ENCODE data around the gene MDP1. TPM values are rescaled to one million over a fixed set of nuclear protein-coding genes. Genes with fewer than 3 reads are reported as not detected.

MDP1 gene
- polyA plus RNA-seq, 1 of the 3 experiments (the other 2 are of a cell fraction), result 36.7 TPM

GRCh38 chr14:24231263-24232120 lies 15.6 kb upstream of the MDP1 start:
- Histone ChIP-seq H3K27ac (ENCODE audit: low read depth in 2 of 2, low read length in 1 of 2) (peak overlapping the region; percentile 89 to 99), H3K4me2 (peak overlapping the region; percentile 91), H3K36me3 (replicated peaks in 1 of 2; ENCODE audit: control insufficient read depth in 1 of 2, insufficient read depth in 2 of 2, low read length in 1 of 2) (peaks cover 29 to 31% of the 10 kb centered on the region in 2 experiments), H4K20me1 (ENCODE audit: insufficient read depth) (peaks cover 5% of the 10 kb centered on the region), H3K9ac (peak overlapping the region; percentile 82), H3K9me3 (no peaks in the 10 kb centered on the region), H3K79me2 (ENCODE audit: insufficient read depth) (peaks cover 92% of the 10 kb centered on the region), H3K4me3 (ENCODE audit: low read depth in 2 of 2, low read length in 1 of 2) (peak overlapping the region; percentile 82 to 93), H2AFZ (ENCODE audit: low read depth) (peak overlapping the region; percentile 80; the same call in 1 of the 2 replicates), H3K4me1 (ENCODE audit: control insufficient read depth in 1 of 2, insufficient read depth in 2 of 2, low read depth in 1 of 2, low read length in 1 of 2) (peaks cover 19 to 24% of the 10 kb centered on the region in 2 experiments; a peak in 3 of 4 replicates), H3K27me3 (ENCODE audit: insufficient read depth) (no peaks in the 10 kb centered on the region), H3K9me2 (no peaks in the 10 kb centered on the region), H3F3A (replicated peaks; ENCODE audit: insufficient read depth) (peaks cover 12% of the 10 kb centered on the region)
- peak; percentile 57 for DNase-seq
- POLR2A ChIA-PET, result interaction anchor here (0.6 to 1.6 kb wide), 3 partner anchors 10 to 123 kb away, joined by 3 to 7 read pairs (median 4); partner anchors contain the start of gene TINF2
- 15% methylated on average over 13 of the region's 23 CpGs for WGBS (ENCODE audit: low lambda C conversion rate)
- CTCF ChIA-PET, result interaction anchor here (0.8 to 1.6 kb wide), 4 partner anchors 9 to 66 kb away, joined by 4 to 6 read pairs (median 4); partner anchors contain the start of gene MDP1
- TF ChIP-seq NFIC (IDR thresholded peaks at IDR 0.05; ENCODE audit: borderline replicate concordance), result no peak
- TF ChIP-seq TEAD4 (IDR thresholded peaks at IDR 0.05; ENCODE audit: borderline replicate concordance, insufficient read depth), result no peak
- no peak for TF ChIP-seq USF1 (IDR thresholded peaks at IDR 0.05; ENCODE audit: borderline replicate concordance, low read depth)
- no peak for TF ChIP-seq IRF3 (IDR thresholded peaks at IDR 0.05; ENCODE audit: low read depth, low read length)
- no peak; the same call in 1 of the 2 replicates for TF ChIP-seq POLR2AphosphoS5 (IDR thresholded peaks at IDR 0.05; ENCODE audit: low read depth, low read length)
- no peak for TF ChIP-seq FOXJ3 (CRISPR knock-in tag; IDR thresholded peaks at IDR 0.05)
- TF ChIP-seq ZBTB33 (IDR thresholded peaks at IDR 0.05; ENCODE audit: borderline replicate concordance, low read depth), result no peak
- TF ChIP-seq SIN3A (IDR thresholded peaks at IDR 0.05; ENCODE audit: borderline replicate concordance, low read depth, low read length), result no peak
- no peak for TF ChIP-seq CHD2 (IDR thresholded peaks at IDR 0.05; ENCODE audit: low read length, partially characterized antibody)
- no peak for TF ChIP-seq EZH2phosphoT487 (IDR thresholded peaks at IDR 0.05; ENCODE audit: borderline replicate concordance, low read depth)
- no peak for TF ChIP-seq USF2 (IDR thresholded peaks at IDR 0.05; ENCODE audit: borderline replicate concordance, low read depth, low read length)
- no peak for TF ChIP-seq REST (IDR thresholded peaks at IDR 0.05; ENCODE audit: low read depth, low read length)
- TF ChIP-seq TCF12 (IDR thresholded peaks at IDR 0.05), result no peak
- TF ChIP-seq EP300 (IDR thresholded peaks at IDR 0.05; ENCODE audit: borderline replicate concordance in 1 of 2, low read depth in 1 of 2, low read length in 1 of 2), result no peak

Measured in SK-N-SH (cell line).